ENCODE results near the gene COL28A1.
"Not testable (repeated sequence)": the region's sequence is repeated elsewhere in the genome, so short reads cannot be mapped to it uniquely, and the experiment has no call there.

Gene COL28A1

GRCh38 chr7:7408001-7408770 is 127.5 kb downstream of the COL28A1 start:
- no peak for DNase-seq

GRCh38 chr7:7405461-7405860 is 130.2 kb downstream of the COL28A1 start:
- DNase-seq: no peak

GRCh38 chr7:7399707-7400106 is 136.0 kb downstream of the COL28A1 start:
- DNase-seq: no peak

GRCh38 chr7:7395785-7396184 is 139.9 kb downstream of the COL28A1 start:
- no peak for DNase-seq

- DNase-seq: not testable (repeated sequence)
These were observed 147.5 kb downstream of the COL28A1 start for GRCh38 chr7:7388164-7388563.

GRCh38 chr7:7385421-7385820 is 150.3 kb downstream of the COL28A1 start:
- DNase-seq: no peak

GRCh38 chr7:7384228-7384627 is 151.4 kb downstream of the COL28A1 start:
- peak; percentile 1 for DNase-seq

GRCh38 chr7:7375538-7375937 is 160.1 kb downstream of the COL28A1 start:
- no peak for DNase-seq

- DNase-seq: no peak
These were observed 165.6 kb downstream of the COL28A1 start for GRCh38 chr7:7370076-7370475.

GRCh38 chr7:7369134-7369533 is 166.5 kb downstream of the COL28A1 start:
- no peak for DNase-seq

GRCh38 chr7:7354674-7355073 is 181.0 kb downstream of the COL28A1 start:
- DNase-seq: no peak

- DNase-seq: no peak
These were observed 182.8 kb downstream of the COL28A1 start for GRCh38 chr7:7352845-7353244.

- no peak for DNase-seq
These were observed 183.8 kb downstream of the COL28A1 start for GRCh38 chr7:7351832-7352231.

- DNase-seq: no peak
These were observed 184.5 kb downstream of the COL28A1 start for GRCh38 chr7:7351156-7351555.

GRCh38 chr7:7349156-7349555 is 186.5 kb downstream of the COL28A1 start:
- DNase-seq: no peak

GRCh38 chr7:7347045-7347444 is 188.6 kb downstream of the COL28A1 start:
- DNase-seq: no peak

- DNase-seq: no peak
These were observed 191.1 kb downstream of the COL28A1 start for GRCh38 chr7:7344583-7344982.

- DNase-seq: no peak
These were observed 199.8 kb downstream of the COL28A1 start for GRCh38 chr7:7335909-7336308.

GRCh38 chr7:7335215-7335614 is 200.5 kb downstream of the COL28A1 start:
- DNase-seq: no peak

GRCh38 chr7:7333610-7334009 is 202.1 kb downstream of the COL28A1 start:
- DNase-seq: no peak

GRCh38 chr7:7331523-7331922 is 204.2 kb downstream of the COL28A1 start:
- no peak for DNase-seq

GRCh38 chr7:7330997-7331396 is 204.7 kb downstream of the COL28A1 start:
- DNase-seq: no peak

- no peak for DNase-seq
These were observed 206.3 kb downstream of the COL28A1 start for GRCh38 chr7:7329326-7329725.

GRCh38 chr7:7327423-7327822 is 208.2 kb downstream of the COL28A1 start:
- DNase-seq: no peak

GRCh38 chr7:7324698-7325097 is 211.0 kb downstream of the COL28A1 start:
- no peak for DNase-seq
